ENCODE measurements around the gene FABP3.

FABP3 gene

DNA sequence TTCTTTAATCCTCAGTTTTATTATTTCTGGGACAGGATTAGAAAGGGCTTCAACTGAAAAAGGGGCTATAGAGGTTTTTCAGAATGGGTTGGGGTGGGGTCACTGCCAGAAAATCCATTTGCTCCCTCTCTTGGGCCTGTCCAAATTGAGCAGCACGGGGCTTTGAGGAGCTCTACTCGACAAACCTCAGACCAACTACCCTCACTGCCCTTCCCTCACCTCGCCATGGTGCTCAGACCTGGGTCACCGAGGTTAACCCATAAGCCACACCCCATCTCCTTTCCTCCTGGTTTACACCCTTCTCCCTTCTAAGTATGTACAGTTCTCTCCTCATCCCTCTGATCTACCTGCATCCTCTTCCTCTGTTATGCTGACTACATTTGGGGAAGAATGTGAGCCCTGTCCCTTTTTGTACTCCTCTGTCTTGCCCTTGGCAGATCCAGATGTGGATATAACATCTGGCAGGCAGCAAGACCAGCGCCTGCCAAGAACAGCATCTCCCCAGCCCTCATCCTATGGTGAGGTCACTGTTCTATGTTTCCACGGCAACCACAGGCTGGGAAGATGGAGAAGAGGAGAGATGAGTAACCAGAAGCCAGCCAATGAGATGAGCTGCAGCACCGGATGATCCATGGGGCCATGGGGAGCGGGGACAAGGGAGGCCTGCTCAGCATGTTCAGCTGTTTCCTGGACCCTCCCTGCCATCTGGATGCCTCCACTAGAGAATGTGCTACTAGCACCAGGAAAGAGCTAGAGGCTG, 3.7 kb upstream of the FABP3 start:
- peak; percentile 18 for DNase-seq
- in situ Hi-C loops (cut with MboI; ENCODE audit: low pct_unique_long_range_greater_than_20kb, low sequenced_read_pairs): no loop called here

DNA sequence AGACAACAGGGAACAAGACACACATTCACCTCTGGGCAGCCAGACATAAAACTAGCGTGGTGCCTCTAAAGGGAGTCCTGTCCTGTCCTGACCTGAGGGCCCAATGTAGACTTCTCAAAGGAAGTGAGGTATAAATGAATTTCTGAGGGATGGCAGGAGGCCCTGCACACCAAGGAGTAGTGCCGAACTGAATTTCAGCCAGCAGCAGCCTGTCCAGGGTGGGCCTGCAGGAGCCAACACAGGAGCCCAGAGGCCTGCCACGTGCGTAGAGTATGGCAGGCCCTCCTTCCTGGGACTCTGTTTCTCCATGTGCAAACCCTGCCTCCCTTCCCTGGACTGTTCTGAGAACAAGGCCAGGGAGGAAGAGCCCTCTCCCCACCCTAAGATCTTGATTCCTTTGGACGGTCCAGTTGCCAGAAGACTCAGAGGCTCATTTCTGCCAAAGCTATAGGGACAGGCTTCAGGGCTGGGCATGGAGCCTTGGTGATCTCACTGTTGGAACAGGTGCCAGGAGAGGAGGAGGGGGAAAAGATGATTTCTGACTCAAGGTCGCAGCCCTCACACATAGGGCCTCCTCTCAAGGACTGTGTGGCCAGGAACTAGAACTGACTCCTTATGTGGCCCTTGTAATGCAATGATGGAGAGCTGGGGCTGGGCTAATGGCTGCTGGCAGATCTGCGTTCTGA, 1.8 kb upstream of the FABP3 start:
- DNase-seq: no peak
- in situ Hi-C loops (cut with MboI; ENCODE audit: low pct_unique_long_range_greater_than_20kb, low sequenced_read_pairs): no loop called here

DNA sequence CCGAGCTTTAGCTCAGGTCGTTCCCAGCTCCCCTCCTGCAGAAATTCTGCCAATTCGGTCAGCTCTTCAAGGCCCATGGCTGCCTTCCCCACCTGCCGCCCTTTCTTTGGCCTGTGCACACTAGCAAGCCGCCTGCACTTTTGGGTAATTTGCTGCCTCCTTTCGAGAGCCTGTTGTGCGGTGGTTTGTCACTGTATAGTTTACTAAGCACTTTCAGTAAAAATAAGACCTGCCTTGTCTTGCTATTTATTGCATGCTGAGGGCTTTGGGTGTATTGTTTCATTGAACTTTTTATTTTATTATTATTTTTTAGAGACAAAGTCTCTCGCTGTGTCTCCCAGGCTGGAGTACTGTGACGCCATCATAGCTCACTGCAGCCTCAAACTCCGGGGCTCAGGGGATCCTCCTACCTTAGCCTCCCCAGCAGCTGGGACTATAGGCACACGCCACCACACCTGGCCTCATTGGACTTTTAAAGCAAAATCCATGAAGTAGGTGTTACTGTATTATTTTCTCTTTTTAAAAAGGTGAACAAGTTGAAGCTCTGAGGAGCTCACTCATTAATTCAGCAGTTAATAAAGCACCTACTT, 1.1 kb upstream of the FABP3 start:
- no peak for DNase-seq
- in situ Hi-C loops (cut with MboI; ENCODE audit: low pct_unique_long_range_greater_than_20kb, low sequenced_read_pairs): no loop called here

DNA sequence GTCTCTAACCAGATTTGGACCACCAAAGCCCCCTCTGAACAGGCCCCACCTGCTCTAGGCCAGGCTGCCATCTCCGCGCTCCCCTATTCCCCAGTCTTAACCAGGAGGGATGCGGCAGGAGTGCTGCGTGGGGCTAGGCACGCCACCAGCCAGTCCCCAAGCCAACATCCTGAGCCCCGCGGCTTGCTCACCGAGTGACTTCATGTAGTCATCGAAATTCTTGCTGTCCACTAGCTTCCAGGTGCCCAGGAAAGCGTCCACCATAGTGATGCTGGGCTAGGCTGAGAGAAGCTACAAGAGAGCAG, 173 bp downstream of the FABP3 start:
- DNase-seq: no peak
- in situ Hi-C loops (cut with MboI; ENCODE audit: low pct_unique_long_range_greater_than_20kb, low sequenced_read_pairs): no loop called here

DNA sequence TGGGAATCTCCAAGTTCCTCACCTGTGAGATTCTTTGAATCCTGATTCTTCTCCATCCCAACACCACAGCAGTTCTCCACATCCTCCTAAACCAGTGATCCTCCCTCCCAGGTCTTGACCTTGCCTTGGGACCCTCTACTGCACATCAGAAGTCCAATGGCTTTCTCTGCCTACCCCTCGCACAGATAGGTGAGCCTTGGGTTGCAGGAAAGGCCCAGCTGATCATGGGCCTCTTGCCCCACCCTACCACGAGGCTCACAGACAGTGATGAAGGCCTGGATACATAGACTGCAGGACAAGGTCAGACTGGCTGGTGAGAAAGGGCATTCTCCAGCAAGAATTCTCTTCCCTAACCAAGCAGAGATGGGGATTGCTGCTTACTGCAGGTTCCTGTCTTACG, 825 bp downstream of the FABP3 start:
- in situ Hi-C loops (cut with MboI; ENCODE audit: low pct_unique_long_range_greater_than_20kb, low sequenced_read_pairs): no loop called here
- no peak for DNase-seq

DNA sequence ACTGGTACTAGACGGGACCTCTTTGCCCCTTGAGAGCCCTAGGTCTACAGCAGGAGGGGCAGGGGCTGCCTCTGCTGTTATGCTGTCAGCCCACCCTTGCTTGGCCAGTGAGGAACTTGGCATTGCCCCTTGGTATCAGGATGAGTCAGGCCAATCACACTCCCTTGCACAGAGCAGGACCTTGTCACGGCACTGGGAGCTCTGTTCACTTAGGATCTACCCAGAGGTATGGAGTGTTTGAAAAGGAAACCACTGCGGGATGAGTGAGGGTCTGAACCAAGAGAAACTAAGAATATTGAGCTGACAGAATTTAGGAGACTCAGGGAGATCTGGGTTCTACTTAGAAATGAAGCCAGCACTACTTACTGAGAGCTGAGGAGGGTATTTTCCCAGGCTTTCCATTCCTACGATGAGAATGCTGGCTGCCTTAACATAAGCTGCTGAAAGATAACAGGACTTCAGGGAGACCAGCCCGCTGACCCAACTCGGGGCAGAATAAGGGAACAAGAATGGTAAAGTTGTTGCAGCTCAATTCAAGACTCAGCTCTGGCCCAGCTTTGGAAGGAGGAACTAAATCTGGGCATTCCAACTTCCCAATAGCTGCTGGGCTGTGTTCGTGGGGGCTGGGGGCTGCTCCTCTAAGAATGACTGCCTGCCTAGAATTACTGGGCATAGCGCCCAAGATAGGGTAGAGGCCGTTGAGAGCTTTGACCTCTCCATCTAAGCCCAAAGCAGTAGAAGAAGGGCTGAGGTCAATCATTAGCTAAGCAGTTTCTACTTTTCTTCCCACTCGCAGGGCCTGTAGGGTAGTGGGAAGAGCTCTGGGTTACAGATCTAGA, 1.5 kb downstream of the FABP3 start:
- in situ Hi-C loops (cut with MboI; ENCODE audit: low pct_unique_long_range_greater_than_20kb, low sequenced_read_pairs): no loop called here
- peak; percentile 26 for DNase-seq

DNA sequence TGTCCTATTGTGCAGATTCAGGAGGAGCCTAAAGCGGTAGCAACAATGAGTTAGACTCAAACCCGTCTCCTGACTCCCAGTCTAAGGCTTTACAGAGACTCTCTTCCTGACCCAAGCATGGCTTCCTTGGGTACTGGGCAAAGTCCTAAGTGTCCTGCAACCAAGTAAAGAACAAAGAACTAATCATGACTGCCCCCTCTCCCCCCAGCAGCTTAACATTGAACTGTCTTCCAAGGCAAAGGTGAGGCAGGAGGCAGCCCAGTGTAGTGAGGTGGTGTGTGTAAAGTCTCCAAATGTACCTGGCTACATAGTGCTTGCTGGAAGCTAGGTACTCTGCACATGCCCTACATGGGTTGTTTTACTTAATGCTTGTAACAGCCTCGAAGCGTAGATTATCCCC, 2.3 kb downstream of the FABP3 start:
- DNase-seq: no peak
- in situ Hi-C loops (cut with MboI; ENCODE audit: low pct_unique_long_range_greater_than_20kb, low sequenced_read_pairs): no loop called here

DNA sequence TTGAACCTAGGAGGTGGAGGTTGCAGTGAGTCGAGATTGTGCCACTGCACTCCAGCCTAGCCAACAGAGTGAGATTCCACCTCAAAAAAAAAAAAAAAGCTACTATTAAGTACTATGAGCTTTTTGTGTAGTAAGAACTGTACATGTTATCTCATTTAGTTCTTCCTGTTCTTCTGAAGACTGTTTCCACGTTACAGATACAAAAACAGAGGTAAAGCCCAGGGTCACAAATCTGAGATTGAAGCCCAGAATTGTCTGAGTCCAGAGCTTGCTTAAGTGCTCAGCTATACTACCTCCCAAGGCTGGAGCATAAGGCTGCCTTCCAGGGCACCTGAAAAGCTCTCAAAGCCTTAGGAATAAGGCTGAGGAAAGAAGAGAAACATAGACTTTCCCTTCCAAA, 2.9 kb downstream of the FABP3 start:
- no peak for DNase-seq
- in situ Hi-C loops (cut with MboI; ENCODE audit: low pct_unique_long_range_greater_than_20kb, low sequenced_read_pairs): no loop called here

DNA sequence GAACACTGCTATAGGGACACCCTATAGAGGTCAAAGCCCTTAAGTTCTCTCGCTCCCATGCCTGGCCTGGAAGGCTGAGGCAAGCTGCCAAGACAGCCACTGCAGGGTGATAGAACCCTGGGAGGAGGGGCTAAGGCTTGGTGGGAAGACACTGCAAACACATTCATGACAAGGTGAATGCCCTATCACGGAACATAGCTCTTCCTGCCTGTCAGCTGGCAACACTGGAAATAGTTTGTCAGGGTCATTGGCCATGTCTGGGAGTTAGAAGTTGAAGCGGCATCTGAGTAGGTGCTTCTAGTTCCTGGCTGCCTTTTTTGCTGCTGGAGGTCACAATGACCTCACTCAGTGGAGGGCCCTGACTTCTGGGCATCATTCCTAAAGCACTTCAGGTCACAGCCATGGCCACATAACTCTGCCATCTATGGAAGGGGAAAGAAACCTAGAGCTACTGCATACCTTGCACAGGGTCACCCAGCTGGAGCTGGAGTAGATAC, 4.2 kb downstream of the FABP3 start:
- in situ Hi-C loops (cut with MboI; ENCODE audit: low pct_unique_long_range_greater_than_20kb, low sequenced_read_pairs): no loop called here
- DNase-seq: no peak

DNA sequence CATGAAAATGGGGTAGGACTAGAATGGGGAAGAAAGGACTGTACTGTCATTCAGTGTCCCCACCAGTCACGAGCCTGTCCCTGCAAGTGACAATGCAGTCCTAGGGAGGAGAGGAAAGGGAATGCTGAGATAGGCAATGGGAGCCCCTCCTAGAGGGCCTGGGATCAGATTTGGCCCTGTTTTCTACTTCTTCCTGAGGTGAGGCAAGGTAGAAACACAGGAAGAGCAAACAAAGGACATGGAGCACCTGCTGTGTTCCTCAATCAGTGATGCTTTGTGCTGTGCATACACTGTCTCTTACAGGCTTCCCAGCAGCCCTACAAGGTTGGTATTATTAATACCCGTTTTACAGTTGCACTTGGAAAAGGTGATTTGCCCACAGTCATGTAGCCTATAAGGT, 6.1 kb downstream of the FABP3 start:
- no peak for DNase-seq
- in situ Hi-C loops (cut with MboI; ENCODE audit: low pct_unique_long_range_greater_than_20kb, low sequenced_read_pairs): no loop called here

DNA sequence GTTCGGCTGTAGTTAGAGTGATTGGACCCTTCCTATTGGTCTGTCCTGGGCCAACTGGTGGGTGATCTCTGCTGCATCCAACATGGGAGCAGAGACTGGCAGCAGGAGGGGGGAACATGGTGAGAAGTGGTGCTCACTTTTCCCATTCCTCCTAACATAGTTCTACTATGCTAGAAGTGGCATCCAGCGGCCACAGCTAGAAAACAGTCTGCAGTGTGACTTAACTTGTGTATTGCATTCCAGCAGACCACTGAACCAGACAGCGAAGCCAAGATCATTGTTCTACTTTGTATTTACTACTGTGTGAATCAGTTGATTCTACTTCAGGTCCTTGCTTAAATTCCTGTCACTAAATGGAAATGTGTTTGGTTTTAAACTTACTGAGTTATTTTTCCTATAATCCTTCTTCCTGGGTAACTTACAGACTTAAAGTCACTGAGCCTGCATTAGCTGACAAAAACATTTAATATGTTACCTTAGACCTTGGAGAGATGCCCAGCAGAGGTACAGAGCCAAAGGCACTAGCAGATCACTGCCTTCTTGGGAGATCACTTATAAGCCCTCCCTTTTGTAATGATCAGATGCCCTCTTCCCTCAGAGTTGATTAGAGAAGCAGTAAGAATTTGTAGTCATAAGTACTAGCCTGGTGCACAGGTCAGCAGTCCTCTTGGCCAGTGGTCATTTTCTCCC, 8.2 kb downstream of the FABP3 start:
- DNase-seq: no peak
- in situ Hi-C loops (cut with MboI; ENCODE audit: low pct_unique_long_range_greater_than_20kb, low sequenced_read_pairs): no loop called here

DNA sequence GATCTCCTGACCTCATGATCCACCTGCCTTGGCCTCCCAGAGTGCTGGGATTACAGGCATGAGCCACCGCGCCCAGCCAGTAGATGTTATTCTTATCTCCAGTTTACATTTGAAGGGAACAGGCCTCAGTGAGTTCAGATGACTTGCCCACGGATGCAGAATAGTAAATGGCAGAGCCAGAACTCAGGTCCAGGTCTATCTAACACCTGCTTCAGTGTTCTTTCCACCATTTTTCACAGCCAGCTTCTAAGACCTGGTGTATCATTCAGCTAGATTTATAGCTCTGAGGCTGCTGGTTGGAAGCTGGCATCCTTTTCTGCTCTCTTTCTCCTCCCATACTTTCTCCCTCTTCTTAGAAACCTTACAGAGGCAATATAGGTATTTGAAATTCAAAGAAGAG, 10.8 kb downstream of the FABP3 start:
- no peak for DNase-seq
- in situ Hi-C loops (cut with MboI; ENCODE audit: low pct_unique_long_range_greater_than_20kb, low sequenced_read_pairs): no loop called here

DNA sequence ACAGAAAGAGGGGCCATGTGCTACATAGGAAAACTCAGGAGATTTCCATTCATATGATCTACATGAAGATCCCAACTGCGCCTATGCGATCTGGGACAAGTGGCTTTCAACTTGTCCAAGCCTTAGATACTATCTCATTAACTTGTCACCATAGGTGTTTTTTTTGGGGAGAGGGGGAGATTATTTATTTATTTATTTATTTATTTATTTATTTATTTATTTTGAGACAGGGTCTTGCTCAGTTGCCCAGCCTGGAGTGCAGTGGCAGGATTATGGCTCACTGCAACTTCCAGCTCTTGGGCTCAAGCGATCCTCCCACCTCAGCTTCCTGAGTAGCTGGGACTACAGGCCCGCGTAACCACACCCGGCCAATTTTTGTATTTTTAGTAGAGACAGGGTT, 11.3 kb downstream of the FABP3 start:
- in situ Hi-C loops (cut with MboI; ENCODE audit: low pct_unique_long_range_greater_than_20kb, low sequenced_read_pairs): no loop called here
- DNase-seq: no peak

DNA sequence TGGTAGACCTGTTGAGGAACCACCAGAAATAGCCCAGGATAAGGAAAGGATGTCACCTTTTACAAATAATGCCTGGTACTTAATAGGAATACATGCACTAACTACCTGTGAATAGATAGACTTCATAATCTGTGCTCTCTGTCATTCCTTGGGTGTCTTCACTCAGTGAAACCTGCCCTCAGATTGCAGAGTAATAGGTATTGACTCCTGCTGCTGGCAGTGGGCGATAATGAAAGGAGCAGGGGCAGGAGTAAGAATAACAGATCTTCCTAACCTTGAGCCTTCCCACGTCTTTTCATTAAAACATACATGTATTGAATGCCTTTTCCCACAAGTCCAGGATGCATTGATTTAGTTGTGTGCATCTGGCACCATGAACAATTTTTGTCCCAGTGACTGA, 16.4 kb downstream of the FABP3 start:
- no peak for DNase-seq
- in situ Hi-C loops (cut with MboI; ENCODE audit: low pct_unique_long_range_greater_than_20kb, low sequenced_read_pairs): no loop called here

DNA sequence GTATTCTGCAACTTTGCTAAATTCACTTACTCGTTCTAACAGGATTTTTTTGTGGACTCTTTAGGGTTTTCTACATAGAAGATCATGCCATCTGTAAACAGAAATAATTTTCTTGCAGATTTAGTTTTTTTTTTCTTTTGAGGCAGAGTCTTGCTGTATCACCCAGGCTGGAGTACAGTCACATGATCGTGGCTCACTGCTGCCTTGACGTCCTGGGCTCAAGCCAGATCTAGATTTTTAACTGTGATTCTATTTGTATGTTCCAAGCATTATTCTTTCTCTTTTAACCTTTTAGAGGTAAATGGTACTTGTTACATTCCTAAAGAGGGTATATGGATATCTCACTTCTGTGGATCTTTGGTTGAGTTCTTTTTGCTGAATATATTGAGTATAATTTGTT, 18.6 kb downstream of the FABP3 start:
- in situ Hi-C loops (cut with MboI; ENCODE audit: low pct_unique_long_range_greater_than_20kb, low sequenced_read_pairs): no loop called here

DNA sequence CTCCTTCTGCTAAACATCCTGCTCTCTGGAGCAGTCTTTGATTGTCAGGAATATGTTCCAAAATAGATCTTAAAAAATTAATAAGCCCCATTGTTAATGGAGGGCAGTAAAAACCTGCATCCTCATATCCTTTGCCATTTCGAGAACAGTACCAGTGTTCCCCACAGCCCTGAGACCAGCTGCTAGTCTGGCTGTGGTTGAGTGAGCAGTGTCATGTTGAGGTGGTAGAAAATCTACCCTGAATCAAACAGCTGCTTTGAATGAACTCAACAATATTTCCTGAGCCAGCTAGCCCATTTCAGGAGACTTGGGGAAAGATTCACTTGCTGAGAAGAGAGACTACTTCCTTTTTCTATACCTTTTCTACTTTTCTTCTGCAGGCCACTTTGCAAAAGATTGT, 24.4 kb downstream of the FABP3 start:
- DNase-seq: no peak
- in situ Hi-C loops (cut with MboI; ENCODE audit: low pct_unique_long_range_greater_than_20kb, low sequenced_read_pairs): no loop called here

More for the DNA sequence above, 18.6 kb downstream of the FABP3 start:
- no peak for DNase-seq

DNA sequence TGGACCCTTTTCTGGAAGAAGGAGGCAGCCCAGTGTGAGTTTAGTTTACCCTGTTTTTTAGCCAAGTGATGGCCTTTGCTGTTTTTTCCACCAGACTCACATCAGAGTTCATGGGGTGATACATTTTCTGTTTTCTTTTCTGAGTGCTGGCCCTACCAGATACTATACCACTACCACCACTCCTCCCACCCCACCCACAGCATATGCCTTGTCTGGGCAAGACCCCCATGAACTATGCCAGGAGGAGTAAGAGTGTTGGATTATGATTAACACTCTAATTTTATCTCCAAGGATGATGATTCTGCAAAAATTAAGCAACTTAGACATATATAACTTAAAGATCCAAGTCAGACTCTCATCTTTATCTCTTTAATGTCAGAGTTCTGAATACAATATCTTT, 26.1 kb downstream of the FABP3 start:
- no peak for DNase-seq
- in situ Hi-C loops (cut with MboI; ENCODE audit: low pct_unique_long_range_greater_than_20kb, low sequenced_read_pairs): no loop called here

DNA sequence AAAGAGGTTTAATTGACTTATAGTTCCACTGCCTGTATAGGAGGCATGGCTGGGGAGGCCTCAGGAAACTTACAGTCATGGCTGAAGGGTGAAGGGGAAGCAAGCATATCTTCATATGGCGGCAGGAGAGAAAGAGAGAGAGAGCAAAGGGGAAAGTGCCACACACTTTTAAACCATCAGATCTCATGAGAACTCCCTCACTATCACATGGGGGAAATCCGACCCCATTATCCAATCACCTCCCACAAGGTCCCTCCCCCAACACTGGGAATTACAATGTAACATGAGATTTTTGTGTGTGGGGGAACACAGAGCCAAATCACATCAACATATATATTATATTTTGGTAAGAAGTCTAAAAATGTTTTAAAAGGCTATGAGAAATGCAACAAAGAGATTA, 27.2 kb downstream of the FABP3 start:
- DNase-seq: no peak
- in situ Hi-C loops (cut with MboI; ENCODE audit: low pct_unique_long_range_greater_than_20kb, low sequenced_read_pairs): no loop called here

DNA sequence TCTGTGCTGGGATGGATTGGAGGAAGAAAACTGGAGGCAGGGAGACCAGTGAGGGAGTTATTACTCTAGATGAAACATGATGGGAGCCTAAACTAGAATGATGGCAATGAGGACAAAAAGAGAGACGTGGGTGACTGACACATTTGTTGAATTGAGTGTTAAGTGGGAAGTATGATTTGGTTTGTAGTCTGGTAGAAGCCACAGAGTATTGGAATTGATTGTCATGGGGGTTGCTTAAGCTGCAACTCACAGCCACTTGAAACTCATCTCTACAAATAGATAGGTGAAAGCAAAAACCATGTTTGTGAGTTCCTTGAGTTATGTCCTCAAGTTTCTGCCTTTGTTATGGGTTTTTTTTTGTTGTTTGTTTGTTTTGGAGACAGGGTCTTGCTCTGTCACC, 28.4 kb downstream of the FABP3 start:
- in situ Hi-C loops (cut with MboI; ENCODE audit: low pct_unique_long_range_greater_than_20kb, low sequenced_read_pairs): no loop called here
- no peak for DNase-seq

All from KBM-7 (cell line).